ENCODE measurements around the gene POC1A.

POC1A gene

GRCh38 chr3:52154135-52155094, at the start of gene POC1A:
POC1A (minus strand) TSS chr3:52154423; CDS start chr3:52154372, 51 bp downstream.
- DNase-seq (ENCODE audit: low read depth), result peak; percentile 77

- DNase-seq (ENCODE audit: low read depth), result no peak
These were observed 49.5 kb upstream of the POC1A start for GRCh38 chr3:52203701-52204100.

- no peak for DNase-seq (ENCODE audit: low read depth)
These were observed 48.3 kb upstream of the POC1A start for GRCh38 chr3:52202384-52203077.

GRCh38 chr3:52200981-52201679, 46.9 kb upstream of the POC1A start:
- no peak for DNase-seq (ENCODE audit: low read depth)

- no peak for DNase-seq (ENCODE audit: low read depth)
These were observed 44.7 kb upstream of the POC1A start for GRCh38 chr3:52198643-52199608.

GRCh38 chr3:52197842-52198625, 43.8 kb upstream of the POC1A start, which contains the start of gene ALAS1:
ALAS1 (plus strand) TSS chr3:52198160; CDS start chr3:52199242, 1,082 bp downstream.
- DNase-seq (ENCODE audit: low read depth), result peak; percentile 95

- DNase-seq (ENCODE audit: low read depth), result no peak
These were observed 43.2 kb upstream of the POC1A start for GRCh38 chr3:52197499-52197841.

GRCh38 chr3:52196977-52197376, 42.8 kb upstream of the POC1A start:
- DNase-seq (ENCODE audit: low read depth), result no peak

- no peak for DNase-seq (ENCODE audit: low read depth)
These were observed 41.7 kb upstream of the POC1A start for GRCh38 chr3:52195823-52196331.

- DNase-seq (ENCODE audit: low read depth), result no peak
These were observed 41.0 kb upstream of the POC1A start for GRCh38 chr3:52195291-52195597.

- DNase-seq (ENCODE audit: low read depth), result no peak
These were observed 40.5 kb upstream of the POC1A start for GRCh38 chr3:52194485-52195290.

GRCh38 chr3:52193065-52193464, 38.8 kb upstream of the POC1A start:
- no peak for DNase-seq (ENCODE audit: low read depth)

GRCh38 chr3:52191663-52192062, 37.4 kb upstream of the POC1A start:
- DNase-seq (ENCODE audit: low read depth), result no peak

GRCh38 chr3:52190294-52191074, 36.3 kb upstream of the POC1A start:
- DNase-seq (ENCODE audit: low read depth), result no peak

GRCh38 chr3:52188556-52188955, 34.3 kb upstream of the POC1A start:
- no peak for DNase-seq (ENCODE audit: low read depth)

- DNase-seq (ENCODE audit: low read depth), result no peak
These were observed 32.5 kb upstream of the POC1A start for GRCh38 chr3:52186729-52187128.

GRCh38 chr3:52185837-52186236, 31.6 kb upstream of the POC1A start:
- DNase-seq (ENCODE audit: low read depth), result no peak

GRCh38 chr3:52185311-52185710, 31.1 kb upstream of the POC1A start:
- no peak for DNase-seq (ENCODE audit: low read depth)

- DNase-seq (ENCODE audit: low read depth), result no peak
These were observed 30.5 kb upstream of the POC1A start for GRCh38 chr3:52184690-52185089.

Data from activated T-cell treated with anti-CD3 and anti-CD28 coated beads for 1 hour (primary cell).